Lower leg skin (tissue), 4 donors: Measurements from ENCODE around the gene ITGA6. TPM values are rescaled to one million over a fixed set of nuclear protein-coding genes. Genes with fewer than 3 reads are reported as not detected.
"Not testable (repeated sequence)": the region's sequence is repeated elsewhere in the genome, so short reads cannot be mapped to it uniquely, and the experiment has no call there.

Experiments used
- DNase-seq, 2 donors: peaks; one replicate each; pipeline ENCODE4 v3.0.0-alpha.2; 2019; ENCODE audit warnings: low spot score in 2 of 2
- H3K4me3 ChIP-seq: fragments of 200-600 bp; sonication (generic); 2 replicates; pipeline ENCODE4 v1.5.1; 2017; ENCODE audit warnings: mild to moderate bottlenecking, low read depth; ENCODE audit not compliant: poor library complexity, severe bottlenecking
- CTCF ChIP-seq, 3 donors: fragments of 450-650 bp; IDR thresholded peaks; one replicate each; pipeline ENCODE4 v1.5.1; 2016; ENCODE audit warnings: antibody characterized with exemption in 3 of 3, mild to moderate bottlenecking in 3 of 3, moderate library complexity in 2 of 3
- POLR2A ChIP-seq, 2 donors: fragments of 450-650 bp; IDR thresholded peaks; one replicate each; pipeline ENCODE4 v1.6.1; 2016 to 2017; ENCODE audit warnings: antibody characterized with exemption in 2 of 2, mild to moderate bottlenecking in 1 of 2, moderate library complexity in 1 of 2
- whole genome bisulfite sequencing, 2 donors: methylation state at CpG; one replicate each; pipeline ENCODE4 v1.1.5; 2018; 5-methylcytosine and 5-hydroxymethylcytosine counted together
- intact Hi-C: fragments of 100-400 bp; cut with DNase I; formaldehyde crosslinking; loops from one replicate; pipeline ENCODE4 v1.15.0; 2023; ENCODE audit warnings: low total_unique reads
- total RNA-seq, 4 donors: library from RNA; depleted of rRNA; stranded (reverse); fragments of >200 nt; gene quantifications; one replicate each; pipeline ENCODE4 v1.1.0, GENCODE V29; 2016

Gene ITGA6
- total RNA-seq, 4 donors from 2014 or later: 93.3 to 153 (median 128) TPM

GRCh38 chr2:172525601-172526000 is 98.2 kb downstream of the ITGA6 start:
- intact Hi-C loops: no loop called here
- no peak for DNase-seq
- no peak overlapping the region for H3K4me3 ChIP-seq
- WGBS, 2 donors: 81 to 82% methylated on average over 4 of the region's 4 CpGs
- TF ChIP-seq CTCF (IDR thresholded peaks at IDR 0.05) (no peak), POLR2A (IDR thresholded peaks at IDR 0.05) (no peak)

GRCh38 chr2:172531309-172531708 is 103.9 kb downstream of the ITGA6 start:
- intact Hi-C loops: no loop called here
- no peak overlapping the region for H3K4me3 ChIP-seq
- 90 to 95% methylated on average over 2 of the region's 2 CpGs for WGBS, 2 donors
- DNase-seq: no peak
- TF ChIP-seq CTCF (IDR thresholded peaks at IDR 0.05) (no peak), POLR2A (IDR thresholded peaks at IDR 0.05) (no peak)

- 95 to 96% methylated on average over 2 of the region's 2 CpGs for WGBS, 2 donors
- DNase-seq, intact Hi-C loops, H3K4me3 ChIP-seq: not testable (repeated sequence)
Observed at GRCh38 chr2:172532461-172532860, 105.1 kb downstream of the ITGA6 start.

- no peak for TF ChIP-seq POLR2A (IDR thresholded peaks at IDR 0.05)
- WGBS, 2 donors: 100% methylated on average over 1 of the region's 1 CpG
- intact Hi-C loops: no loop called here
- no peak overlapping the region for H3K4me3 ChIP-seq
- DNase-seq: no peak
Observed at GRCh38 chr2:172533687-172534086, 106.3 kb downstream of the ITGA6 start.

GRCh38 chr2:172535119-172535518 is 107.7 kb downstream of the ITGA6 start:
- no peak for DNase-seq
- intact Hi-C loops: no loop called here
- no peak overlapping the region for H3K4me3 ChIP-seq
- WGBS, 2 donors: 90 to 94% methylated on average over 3 of the region's 3 CpGs
- no peak for TF ChIP-seq POLR2A (IDR thresholded peaks at IDR 0.05)
- no peak for TF ChIP-seq CTCF (IDR thresholded peaks at IDR 0.05)

- intact Hi-C loops, H3K4me3 ChIP-seq, DNase-seq: not testable (repeated sequence)
- WGBS, 2 donors: 97% methylated on average over 6 of the region's 37 CpGs; no CpG with 5 or more reads in 1 of the 2 donors
Observed at GRCh38 chr2:172537851-172538250, 110.5 kb downstream of the ITGA6 start.

- H3K4me3 ChIP-seq: no peak overlapping the region
- WGBS, 2 donors: 72 to 88% methylated on average over 4 of the region's 4 CpGs
- intact Hi-C loops: no loop called here
- TF ChIP-seq POLR2A (IDR thresholded peaks at IDR 0.05) (no peak), CTCF (IDR thresholded peaks at IDR 0.05) (no peak)
- DNase-seq: no peak
Observed at GRCh38 chr2:172539767-172540166, 112.4 kb downstream of the ITGA6 start.
